Measurements from ENCODE around the gene WSCD1. TPM values are rescaled to one million over a fixed set of nuclear protein-coding genes. Genes with fewer than 3 reads are reported as not detected.

Gene WSCD1
- total RNA-seq, 1 donor from 2014 or later: 0.24 TPM

DNA sequence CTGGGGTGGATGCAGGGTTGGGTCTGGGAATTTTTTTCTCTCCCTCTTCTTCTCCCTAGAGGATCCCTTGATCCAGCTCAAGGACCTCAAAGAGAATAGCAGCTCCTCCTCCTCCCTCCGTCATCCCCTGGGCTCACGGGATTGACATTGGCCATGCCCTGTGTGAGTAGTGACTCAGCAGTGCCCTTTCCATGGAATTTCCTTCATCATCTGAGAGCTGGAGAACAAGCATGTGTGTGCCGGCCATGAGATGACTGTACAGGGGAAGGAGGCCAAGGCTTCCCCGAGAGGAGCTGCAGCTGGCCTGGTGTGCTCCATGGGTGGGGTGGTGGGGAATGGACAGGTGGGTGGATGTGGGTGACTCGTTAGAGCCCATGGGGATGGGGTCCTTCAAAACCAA, 8.9 kb upstream of the WSCD1 start:
- no peak for ATAC-seq

DNA sequence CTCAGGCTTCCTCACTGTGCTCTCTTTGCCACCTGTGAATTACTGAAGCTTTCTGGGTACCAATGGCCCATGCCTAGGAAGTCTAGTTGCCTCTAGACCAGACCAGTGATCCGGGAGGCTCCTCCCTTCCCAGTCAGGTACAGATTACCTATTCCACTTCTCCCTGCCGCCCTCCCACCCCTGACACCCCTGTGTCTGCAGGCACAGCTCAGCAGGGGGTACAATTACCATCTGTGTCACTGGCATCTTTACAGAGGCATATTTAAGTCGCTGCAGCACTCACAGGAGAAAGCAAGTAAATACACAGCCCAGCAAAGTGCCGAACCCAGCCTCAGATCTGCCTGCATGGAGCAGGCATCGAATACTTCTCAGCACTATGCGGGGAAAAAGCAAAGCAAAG, 5.3 kb upstream of the WSCD1 start:
- ATAC-seq: no peak

DNA sequence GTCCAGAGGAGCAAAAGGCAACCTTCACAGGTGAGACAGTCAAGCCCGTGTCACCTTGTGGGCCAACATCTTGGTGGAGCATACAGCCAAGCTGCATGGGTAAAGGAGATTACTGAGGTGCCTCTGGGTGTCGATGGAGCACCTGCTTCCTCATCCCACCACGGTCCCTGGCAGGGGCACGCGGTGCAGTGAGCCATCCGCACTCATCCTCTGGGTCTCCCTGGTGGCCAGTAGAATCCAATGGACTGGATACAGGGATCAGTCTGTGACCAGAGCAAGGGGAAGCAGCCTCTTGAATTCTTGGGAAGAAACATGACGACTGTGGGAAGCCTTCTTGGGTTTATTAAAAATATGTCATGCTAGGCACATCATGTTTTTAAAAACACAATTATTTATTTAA, 4.8 kb upstream of the WSCD1 start:
- ATAC-seq: no peak

DNA sequence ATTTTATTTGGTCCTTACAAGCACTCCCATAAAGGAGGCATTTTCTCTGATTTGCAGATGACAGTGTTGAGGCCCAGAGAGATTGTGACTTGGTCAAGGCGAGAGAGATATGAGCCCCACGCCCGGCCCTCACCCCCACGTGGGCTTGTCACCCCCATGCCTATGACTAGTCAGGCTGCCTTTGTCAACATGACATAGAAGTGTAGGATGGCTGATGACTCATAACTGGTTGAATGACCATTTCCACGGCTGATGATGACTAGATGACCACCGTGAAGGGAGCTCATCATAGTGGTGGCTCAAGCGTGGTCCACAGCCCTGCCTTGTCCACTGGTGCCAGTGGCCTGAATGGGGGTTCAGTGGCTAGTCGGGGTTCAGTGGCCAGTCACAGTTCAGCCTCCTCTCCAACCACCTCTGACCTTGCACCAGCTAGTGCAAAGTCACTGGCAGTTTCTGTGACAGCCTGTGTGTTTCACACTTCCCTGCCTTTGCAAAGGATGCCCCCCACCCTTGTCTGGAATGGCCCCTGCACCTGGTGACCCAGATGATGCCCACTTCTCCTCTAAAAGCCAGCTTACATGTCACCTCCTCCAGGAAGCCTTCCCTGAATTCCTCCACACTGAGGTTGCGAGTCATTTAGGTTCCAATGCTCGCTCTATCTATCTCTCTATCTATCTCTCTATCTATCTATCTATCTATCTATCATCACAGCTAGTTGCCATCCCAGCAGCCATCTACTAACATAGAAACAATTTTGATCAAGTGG, 3.8 kb upstream of the WSCD1 start:
- ATAC-seq: no peak

DNA sequence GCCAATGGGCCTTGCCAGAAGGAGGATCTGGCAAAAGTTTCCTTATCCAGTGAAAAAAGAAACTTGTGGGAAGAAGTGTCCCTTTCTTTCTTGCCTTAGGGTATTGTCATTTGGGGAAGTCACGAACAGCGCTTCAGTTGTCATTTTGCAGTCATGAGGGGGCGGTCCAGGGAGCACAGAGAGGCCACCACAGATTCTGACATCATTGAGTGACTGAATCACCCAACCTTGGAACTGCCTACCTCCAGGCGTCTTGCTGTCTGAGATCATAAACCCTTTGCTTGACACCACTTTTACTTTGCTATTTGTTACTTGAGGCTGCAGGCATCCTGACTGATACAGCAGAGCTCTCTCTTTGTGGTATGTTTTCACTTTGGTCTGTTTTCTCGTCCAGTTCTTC, 3.1 kb upstream of the WSCD1 start:
- ATAC-seq: no peak

DNA sequence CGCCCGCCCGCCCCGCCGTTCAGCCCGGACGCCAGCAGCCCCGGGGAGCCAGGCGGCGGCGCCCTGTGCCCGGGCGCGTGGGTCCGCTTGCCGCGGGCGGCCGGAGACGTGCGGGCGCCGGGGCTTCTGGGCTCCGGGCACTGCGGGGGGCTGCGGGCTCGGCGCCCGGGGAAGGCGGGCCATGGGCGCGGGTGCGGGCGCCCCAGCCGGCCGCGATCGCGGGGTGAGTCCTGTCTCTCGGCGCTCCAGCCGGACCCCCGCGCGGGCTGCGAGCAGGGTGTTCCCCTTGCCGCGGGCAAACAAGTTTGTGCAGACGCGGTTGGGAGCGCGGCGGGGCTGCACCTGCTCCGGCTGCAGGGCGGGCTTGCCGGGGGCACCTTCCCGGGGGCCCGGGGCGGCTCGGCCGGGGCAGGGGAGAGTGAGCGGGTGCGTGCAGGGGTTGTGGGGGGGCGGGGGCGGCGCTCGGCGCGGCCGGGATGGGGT, 292 bp downstream of the WSCD1 start:
- no peak for ATAC-seq

DNA sequence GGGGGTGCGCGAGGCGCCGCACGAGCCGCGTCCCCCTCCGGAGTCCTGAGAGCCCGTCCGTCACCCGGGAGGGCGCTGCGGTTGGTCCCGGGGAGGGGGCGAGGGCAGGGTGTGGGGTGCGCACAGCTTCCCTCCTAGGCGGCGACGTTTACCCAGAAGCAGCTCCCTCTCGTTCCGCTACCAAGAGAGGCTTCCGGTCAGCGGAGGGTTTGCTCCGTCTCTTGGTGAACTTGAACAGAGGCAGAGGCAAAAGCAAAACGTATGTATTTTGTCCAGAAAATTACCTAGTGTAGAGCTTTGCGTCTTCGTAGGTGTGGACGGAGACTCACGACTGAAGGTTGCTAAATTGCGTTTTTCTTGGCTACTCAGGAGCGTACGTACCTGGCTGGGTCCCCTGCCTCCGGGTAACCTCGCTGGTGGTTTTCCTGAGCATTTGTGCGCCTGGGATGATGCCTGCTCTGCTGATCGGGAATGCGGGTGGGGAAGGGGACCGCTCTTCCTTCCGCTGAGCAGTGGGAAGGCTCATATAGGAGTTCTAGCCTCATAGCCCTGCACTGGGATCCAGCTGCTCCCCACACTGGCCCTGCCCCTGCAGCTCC, 833 bp downstream of the WSCD1 start:
- ATAC-seq: no peak

DNA sequence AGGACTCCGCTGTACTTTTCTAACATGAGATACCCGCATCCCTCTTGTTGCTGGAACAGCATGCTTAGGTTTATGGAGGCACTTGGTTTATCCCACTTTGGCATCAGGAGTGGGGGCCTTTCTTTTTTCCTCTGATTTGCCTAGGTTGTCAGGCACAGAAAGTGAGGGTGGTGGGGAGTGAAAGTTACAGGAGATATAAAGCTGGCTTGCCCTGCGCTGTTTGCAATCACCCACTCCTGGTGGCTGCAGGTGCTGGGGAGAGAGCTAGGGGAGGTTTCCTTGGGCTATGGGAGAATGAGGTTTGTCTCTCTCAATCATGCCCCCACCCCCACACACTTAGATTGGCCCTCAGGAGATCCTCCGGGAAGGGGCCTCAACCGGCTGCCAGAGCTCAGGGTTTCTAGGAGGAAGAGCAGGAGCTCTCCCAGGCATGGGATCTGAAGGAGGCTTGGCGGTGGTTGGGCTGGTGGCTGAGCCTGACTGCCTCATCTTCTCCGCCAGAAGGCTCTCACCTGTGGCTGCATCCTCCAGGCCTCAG, 1.4 kb downstream of the WSCD1 start:
- no peak for ATAC-seq

DNA sequence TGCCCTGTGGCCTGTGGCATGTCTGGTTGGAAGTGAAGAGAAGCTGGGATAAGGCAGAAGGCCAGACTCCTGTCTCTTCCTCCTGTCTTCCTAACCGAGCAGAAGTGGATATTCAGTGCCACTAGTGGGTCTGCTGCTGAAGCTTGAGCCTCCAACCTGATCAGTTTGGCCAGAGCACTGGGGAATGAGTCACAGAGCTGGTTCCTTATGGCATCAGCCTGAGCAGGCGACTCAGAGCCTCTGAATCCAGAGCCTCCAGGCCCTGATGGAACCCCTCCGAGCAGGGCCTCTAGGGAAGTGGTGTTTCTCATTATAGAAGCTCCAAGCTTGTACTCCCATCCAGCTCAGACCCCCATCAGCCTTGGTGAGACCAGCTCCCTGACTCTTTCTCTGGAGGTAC, 2.0 kb downstream of the WSCD1 start:
- ATAC-seq: no peak

DNA sequence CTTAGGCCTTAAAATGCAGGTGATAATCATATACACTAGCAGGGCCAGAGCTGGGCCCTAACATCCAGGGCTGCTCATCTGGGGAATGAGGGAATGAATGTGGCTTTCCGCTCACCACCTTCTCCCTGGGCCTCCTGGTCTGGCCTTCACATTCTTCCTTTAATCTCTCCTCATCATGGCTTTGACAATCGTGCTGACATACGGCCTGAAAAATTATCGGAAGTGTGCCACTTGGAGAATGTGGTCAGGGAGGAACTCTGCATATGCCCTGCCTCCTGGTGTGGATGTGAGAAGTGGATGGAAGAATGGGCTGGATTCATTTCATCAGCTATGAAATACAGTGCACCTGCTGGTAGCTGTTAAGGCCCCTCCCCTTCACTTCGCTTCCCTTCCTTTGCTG, 2.4 kb downstream of the WSCD1 start:
- no peak for ATAC-seq

DNA sequence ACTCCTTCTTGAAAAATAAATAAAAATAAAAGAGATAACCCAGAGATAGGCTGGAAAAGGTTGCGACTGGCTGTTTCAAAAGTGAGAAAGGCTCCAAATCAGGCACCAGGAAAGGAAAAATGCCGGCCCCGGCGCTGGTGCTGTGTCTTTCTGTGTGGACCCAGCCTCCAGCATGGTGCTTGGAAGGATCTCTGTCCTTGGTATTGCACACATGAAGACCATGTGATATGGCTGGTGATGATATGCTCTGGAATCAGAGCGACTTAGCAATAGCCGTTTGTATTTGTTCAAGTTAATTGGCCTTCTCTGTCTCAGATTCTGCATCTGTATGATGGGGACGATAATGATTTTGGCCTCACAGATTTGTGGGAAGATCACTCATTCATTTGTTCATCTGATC, 3.4 kb downstream of the WSCD1 start:
- no peak for ATAC-seq

DNA sequence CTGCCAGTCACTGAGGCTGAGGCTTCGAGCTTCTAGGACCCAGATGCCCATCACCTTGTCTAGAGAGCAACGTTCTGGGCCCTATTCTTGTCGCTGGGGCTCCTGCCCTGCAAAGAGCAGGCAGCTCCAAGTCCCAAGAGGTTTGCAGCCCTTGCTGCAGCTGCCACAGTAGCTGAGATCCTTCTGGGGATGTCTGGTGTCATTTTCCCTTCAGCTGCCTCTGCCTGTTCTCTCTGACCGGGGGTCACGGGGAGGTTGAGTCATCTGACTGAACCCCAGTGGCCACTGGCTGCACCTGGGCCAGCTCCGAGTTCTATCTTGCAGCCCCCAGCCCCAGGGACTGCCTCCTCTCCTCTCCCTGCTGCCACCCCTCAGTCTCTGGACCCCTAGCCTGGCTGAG, 4.9 kb downstream of the WSCD1 start:
- ATAC-seq: no peak

DNA sequence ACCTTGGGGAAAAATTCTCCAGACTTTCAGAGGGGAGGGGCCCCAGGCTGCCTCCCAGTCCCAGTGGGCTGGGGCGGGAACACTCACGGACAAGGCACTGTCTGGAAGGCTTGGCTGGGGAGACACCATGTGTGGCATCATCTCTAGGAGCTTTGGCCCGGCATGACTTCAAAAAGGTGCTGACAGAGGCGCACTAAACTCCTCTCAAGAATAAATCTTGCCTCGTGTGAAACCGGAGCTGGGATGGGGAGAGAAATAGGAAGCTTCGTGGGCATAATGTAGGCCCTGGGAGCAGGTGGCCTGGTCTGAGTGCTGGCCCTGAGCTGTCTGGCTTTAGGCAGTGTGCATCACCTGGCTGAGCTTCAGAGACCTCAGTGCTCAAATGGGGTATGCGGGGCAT, 5.7 kb downstream of the WSCD1 start:
- ATAC-seq: no peak

DNA sequence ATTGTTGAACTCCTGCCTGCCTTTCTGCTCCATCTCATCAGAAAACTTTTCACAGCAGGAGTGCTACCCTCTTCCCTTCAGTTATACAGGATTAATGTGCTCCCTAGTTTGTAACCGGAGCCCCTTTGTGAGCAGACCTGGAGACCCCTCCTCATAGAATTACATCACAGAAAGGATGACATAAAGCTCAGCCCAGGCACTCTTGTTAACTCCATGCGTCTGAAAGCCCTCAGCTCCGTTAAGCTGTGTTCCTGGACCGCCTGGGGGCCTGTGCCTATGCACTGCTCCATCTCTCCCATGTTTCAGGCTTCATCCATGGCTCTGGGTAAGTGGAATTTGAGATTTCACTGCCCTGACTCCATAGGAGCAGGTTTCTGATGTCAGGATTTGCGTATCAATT, 7.6 kb downstream of the WSCD1 start:
- no peak for ATAC-seq

DNA sequence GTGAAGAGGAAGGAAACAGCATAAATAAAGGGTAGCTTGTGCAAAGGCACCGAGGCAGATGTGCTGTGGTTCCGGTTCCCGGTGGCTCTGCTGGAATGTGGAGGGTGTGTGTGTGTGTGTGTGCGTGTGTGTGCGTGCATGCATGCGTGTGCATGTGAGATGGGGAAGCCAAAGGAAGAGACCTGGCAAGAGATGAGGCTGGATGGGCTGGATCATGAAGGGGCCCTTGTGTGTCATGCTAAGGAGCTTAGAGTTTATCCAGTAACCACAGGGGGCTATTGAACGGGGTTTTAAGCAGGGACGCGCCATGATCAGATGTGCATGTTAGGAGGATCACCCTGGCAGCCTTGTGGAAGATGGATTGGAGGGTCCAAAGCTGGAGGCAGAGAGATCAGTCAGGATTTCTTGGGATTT, 8.3 kb downstream of the WSCD1 start:
- ATAC-seq: no peak

DNA sequence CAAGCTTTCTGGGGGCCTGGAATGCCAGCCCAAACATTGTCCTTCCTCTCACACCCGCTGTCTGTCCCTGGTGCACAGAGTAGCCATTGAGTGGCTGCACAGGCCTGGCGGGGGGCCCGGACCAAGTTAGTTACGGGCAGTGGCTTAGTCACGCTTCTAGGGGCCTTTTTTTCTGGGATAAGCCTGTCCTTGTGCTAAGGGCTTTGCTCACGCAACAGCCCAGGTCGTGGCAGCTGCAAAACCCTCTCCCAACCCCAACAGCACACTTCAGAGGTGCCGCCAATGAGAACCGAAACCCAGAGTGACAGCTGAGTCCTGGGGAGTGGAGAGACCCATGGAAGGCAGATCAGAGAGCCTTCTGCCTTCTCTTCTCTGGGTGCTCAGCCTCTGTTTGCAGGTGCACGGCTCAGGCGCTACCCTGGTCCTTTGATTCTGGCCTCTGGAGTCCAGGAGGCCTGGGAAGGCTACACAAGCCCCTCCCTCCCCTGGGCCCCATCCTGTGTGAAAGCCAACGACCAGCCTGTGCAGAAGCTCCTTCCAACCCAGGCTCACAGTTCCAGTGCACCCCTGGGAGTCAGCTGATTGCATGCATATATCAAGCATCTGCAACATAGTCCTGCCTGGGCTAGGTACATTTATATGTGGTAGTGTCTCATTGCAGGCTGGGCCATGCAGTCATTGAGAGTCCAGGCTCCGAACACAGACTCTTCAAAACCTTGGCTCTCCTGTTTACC, 9.1 kb downstream of the WSCD1 start:
- ATAC-seq: no peak

DNA sequence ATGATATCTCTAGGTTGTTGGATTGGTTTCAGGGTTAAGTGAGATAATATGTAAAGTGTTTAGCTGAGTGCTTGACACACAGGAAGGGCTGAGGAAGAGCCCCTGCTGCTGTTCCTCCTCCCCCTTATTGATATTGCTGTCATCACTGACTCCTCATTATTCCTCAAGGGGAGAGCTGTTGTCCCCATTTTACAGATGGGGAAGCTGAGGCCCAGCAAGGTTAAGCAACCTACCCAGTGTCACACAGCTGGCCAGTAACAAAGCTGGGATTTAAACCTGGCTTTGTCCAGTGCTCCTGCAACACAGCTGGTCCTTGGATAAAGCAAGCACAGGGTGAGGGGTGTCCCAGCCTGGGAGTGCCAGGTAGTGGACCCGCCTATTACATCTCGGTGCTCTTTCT, 9.8 kb downstream of the WSCD1 start:
- ATAC-seq: no peak

DNA sequence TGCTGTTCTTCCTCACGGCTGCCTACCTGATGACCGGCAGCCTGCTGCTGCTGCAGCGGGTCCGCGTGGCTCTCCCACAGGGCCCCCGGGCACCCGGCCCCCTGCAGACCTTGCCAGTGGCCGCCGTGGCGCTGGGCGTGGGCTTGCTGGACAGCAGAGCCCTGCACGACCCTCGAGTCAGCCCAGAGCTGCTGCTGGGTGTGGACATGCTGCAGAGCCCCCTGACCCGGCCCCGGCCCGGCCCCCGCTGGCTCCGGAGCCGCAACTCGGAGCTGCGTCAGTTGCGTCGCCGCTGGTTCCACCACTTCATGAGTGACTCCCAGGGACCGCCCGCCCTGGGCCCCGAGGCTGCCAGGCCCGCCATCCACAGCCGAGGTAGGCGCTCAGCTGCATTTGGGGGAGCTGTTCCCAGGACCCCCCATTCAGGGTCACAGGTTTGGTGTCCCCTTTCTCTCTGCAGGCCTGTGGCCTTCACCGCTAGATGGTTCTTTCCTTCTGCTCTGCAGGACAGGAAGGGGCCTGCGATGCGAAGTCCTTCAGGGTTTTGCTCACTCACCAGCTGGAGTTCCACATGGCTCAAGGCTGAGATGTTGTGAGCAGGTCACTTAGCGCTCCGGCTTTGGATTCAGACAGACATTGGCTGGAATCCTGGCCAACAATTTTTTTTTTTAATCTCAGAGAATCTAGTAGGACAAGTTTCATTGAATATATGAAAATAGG, 10.7 kb downstream of the WSCD1 start:
- no peak for ATAC-seq

DNA sequence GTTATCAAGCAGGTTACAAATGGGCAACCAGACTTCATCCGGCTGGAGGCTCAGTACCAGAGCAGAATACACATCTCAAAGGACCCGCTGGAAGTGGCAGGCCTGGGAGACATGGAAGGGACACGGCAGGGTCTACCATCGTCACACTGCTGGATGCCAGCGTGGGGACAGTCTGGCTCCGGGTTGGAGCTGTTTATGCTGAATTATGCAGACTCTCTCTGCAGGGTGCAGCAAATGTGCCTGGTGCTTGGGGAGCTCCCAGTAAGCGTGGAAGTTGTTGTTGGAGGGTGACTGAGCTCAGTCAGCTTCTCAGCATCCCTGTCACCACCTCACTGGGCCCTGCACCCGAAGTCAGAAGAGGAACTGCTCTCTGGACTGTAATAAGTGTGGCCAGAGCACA, 12.2 kb downstream of the WSCD1 start:
- ATAC-seq: no peak

DNA sequence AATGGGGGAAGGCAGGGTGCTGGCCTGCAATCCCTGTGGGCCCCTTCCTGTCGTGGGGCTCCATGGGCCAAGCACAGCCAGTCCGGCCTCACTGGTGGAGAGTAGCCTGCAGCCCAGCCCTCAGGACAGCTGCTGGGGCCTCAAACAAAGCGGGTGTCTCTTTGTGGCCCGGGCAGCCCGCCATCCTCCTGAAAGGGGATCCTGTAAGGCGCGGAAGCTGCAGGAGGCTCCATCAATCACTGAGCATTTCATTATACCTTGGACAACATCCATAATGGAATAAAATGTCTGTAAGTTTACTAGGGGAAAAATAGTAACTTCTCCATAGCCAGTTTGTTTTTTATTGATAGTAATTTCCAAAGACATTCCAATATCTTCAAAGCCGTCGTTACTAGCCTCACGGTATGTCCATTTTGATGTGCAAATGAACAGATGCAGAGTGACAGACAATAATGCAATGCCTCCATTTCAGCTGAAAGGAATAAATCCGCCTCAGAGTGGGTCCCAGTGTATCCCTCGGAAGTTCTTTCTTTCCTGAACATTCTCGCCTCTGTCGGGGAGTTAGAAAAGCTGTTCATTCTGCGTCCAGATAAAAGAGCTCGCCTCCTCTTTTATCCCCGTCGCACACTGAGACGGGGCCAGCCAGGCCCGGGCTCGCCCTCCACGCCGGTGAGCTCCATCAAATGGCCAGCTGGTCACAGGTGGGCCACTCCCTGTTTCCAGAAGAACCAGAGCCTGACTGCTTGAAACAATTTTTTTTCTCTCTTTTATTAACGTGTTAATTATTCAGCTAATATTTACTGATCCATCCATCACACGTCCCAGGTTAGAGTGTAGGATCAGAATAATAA, 14.4 kb downstream of the WSCD1 start:
- ATAC-seq: no peak

DNA sequence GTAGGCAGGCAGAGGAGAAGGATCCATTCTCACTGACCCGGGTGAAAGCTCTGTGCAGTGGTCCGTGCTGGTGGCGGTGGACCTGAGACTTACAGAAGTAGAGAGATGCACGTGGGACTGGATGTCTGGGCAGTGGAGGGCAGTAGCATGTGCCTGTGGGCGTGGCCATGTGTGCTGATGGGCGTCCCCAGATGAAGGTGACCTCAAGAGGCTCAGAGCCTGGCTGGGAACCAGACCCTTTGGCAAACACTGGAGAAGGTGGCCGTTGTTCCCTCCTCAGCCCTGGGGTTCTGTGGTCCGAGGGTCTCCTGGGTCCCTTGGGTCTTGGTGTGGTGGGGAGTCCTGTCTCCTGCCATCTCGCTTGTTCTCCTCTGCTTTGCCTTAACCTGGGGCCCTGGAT, 15.6 kb downstream of the WSCD1 start:
- ATAC-seq: no peak

Measured in esophagus mucosa (tissue), 1 donor.